ENCODE measurements around the gene MTO1.
"Not testable (repeated sequence)": the region's sequence is repeated elsewhere in the genome, so short reads cannot be mapped to it uniquely, and the experiment has no call there.

MTO1 gene

GRCh38 chr6:73532293-73532692 is 70.8 kb downstream of the MTO1 start:
- no peak for DNase-seq

GRCh38 chr6:73534628-73535027 is 73.1 kb downstream of the MTO1 start:
- no peak for DNase-seq

- no peak for DNase-seq
Observed at GRCh38 chr6:73537677-73538076, 76.1 kb downstream of the MTO1 start.

- no peak for DNase-seq
Observed at GRCh38 chr6:73538116-73538779, 76.7 kb downstream of the MTO1 start.

- not testable (repeated sequence) for DNase-seq
Observed at GRCh38 chr6:73542481-73542880, 80.9 kb downstream of the MTO1 start.

GRCh38 chr6:73542891-73543290 is 81.4 kb downstream of the MTO1 start:
- DNase-seq, result no peak

- no peak for DNase-seq
Observed at GRCh38 chr6:73547036-73547435, 85.5 kb downstream of the MTO1 start.

GRCh38 chr6:73548458-73549446 is 87.2 kb downstream of the MTO1 start:
- DNase-seq, result no peak

GRCh38 chr6:73551115-73551514 is 89.6 kb downstream of the MTO1 start:
- DNase-seq, result not testable (repeated sequence)

- not testable (repeated sequence) for DNase-seq
Observed at GRCh38 chr6:73555380-73555949, 93.9 kb downstream of the MTO1 start.

- no peak for DNase-seq
Observed at GRCh38 chr6:73556836-73557235, 95.3 kb downstream of the MTO1 start.
